SHP77 (cell line): Measurements from ENCODE around the gene SMAD6.
A peak's percentile ranks its signal among the peaks of the same experiment; 100 is the strongest.

Source experiments
- DNase-seq, 2 experiments: peaks; one replicate each; lab custom pipeline; 2025; lab: John Stamatoyannopoulos, UW

SMAD6 gene

GRCh38 chr15:66758844-66759243, 56.8 kb downstream of the SMAD6 start:
- no peak for DNase-seq

GRCh38 chr15:66760097-66760967, 58.3 kb downstream of the SMAD6 start:
- no peak for DNase-seq

- DNase-seq = no peak
Measured at GRCh38 chr15:66760968-66761725, 59.1 kb downstream of the SMAD6 start.

GRCh38 chr15:66761726-66762595, 59.9 kb downstream of the SMAD6 start:
- no peak for DNase-seq

GRCh38 chr15:66763186-66764071, 61.4 kb downstream of the SMAD6 start:
- no peak for DNase-seq

- DNase-seq = no peak
Measured at GRCh38 chr15:66764072-66764786, 62.2 kb downstream of the SMAD6 start.

- no peak for DNase-seq
Measured at GRCh38 chr15:66765478-66766281, 63.6 kb downstream of the SMAD6 start.

- no peak for DNase-seq
Measured at GRCh38 chr15:66766282-66767230, 64.5 kb downstream of the SMAD6 start.

GRCh38 chr15:66767240-66767659, 65.2 kb downstream of the SMAD6 start:
- no peak for DNase-seq

GRCh38 chr15:66768987-66769386, 67.0 kb downstream of the SMAD6 start:
- DNase-seq = no peak

- no peak for DNase-seq
Measured at GRCh38 chr15:66770518-66771350, 68.7 kb downstream of the SMAD6 start.

- no peak for DNase-seq
Measured at GRCh38 chr15:66771351-66771650, 69.3 kb downstream of the SMAD6 start.

GRCh38 chr15:66772604-66773128, 70.6 kb downstream of the SMAD6 start:
- no peak for DNase-seq

GRCh38 chr15:66773129-66773873, 71.3 kb downstream of the SMAD6 start:
- no peak for DNase-seq

GRCh38 chr15:66774001-66774814, 72.2 kb downstream of the SMAD6 start:
- peak; percentile 47 to 53 for DNase-seq
